ENCODE data around the gene IRF7.

DNA sequence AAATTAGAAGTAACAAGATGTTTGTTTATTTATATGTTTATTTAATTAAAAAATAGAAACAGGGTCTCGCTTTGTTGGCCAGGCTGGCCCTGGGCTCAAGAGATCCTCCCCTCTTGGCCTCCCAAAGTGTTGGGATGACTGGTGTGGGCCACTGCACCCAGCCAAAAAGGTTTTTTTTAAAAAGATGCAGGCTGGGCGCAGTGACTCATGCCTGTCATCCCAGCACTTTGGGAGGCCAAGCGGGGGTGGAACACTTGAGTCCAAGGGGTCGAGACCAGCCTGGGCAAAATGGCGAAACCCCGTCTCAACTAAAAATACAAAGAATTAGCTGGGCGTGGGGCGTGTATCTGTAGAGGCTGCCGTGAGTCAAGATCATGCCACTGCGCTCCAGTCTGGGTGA is 34.7 kb upstream of the IRF7 start:
- no peak for TF ChIP-seq SP1 (IDR thresholded peaks at IDR 0.05)
- TF ChIP-seq, protein P1, sequence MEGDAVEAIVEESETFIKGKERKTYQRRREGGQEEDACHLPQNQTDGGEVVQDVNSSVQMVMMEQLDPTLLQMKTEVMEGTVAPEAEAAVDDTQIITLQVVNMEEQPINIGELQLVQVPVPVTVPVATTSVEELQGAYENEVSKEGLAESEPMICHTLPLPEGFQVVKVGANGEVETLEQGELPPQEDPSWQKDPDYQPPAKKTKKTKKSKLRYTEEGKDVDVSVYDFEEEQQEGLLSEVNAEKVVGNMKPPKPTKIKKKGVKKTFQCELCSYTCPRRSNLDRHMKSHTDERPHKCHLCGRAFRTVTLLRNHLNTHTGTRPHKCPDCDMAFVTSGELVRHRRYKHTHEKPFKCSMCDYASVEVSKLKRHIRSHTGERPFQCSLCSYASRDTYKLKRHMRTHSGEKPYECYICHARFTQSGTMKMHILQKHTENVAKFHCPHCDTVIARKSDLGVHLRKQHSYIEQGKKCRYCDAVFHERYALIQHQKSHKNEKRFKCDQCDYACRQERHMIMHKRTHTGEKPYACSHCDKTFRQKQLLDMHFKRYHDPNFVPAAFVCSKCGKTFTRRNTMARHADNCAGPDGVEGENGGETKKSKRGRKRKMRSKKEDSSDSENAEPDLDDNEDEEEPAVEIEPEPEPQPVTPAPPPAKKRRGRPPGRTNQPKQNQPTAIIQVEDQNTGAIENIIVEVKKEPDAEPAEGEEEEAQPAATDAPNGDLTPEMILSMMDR (IDR thresholded peaks at IDR 0.05; ENCODE audit: low read depth, low read length, missing input control) = no peak
- TF ChIP-seq, protein P2, sequence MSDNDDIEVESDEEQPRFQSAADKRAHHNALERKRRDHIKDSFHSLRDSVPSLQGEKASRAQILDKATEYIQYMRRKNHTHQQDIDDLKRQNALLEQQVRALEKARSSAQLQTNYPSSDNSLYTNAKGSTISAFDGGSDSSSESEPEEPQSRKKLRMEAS (IDR thresholded peaks at IDR 0.05) = no peak
- no peak for TF ChIP-seq EGR1 (IDR thresholded peaks at IDR 0.05; ENCODE audit: low read depth in 2 of 2)
- TF ChIP-seq, protein P3, sequence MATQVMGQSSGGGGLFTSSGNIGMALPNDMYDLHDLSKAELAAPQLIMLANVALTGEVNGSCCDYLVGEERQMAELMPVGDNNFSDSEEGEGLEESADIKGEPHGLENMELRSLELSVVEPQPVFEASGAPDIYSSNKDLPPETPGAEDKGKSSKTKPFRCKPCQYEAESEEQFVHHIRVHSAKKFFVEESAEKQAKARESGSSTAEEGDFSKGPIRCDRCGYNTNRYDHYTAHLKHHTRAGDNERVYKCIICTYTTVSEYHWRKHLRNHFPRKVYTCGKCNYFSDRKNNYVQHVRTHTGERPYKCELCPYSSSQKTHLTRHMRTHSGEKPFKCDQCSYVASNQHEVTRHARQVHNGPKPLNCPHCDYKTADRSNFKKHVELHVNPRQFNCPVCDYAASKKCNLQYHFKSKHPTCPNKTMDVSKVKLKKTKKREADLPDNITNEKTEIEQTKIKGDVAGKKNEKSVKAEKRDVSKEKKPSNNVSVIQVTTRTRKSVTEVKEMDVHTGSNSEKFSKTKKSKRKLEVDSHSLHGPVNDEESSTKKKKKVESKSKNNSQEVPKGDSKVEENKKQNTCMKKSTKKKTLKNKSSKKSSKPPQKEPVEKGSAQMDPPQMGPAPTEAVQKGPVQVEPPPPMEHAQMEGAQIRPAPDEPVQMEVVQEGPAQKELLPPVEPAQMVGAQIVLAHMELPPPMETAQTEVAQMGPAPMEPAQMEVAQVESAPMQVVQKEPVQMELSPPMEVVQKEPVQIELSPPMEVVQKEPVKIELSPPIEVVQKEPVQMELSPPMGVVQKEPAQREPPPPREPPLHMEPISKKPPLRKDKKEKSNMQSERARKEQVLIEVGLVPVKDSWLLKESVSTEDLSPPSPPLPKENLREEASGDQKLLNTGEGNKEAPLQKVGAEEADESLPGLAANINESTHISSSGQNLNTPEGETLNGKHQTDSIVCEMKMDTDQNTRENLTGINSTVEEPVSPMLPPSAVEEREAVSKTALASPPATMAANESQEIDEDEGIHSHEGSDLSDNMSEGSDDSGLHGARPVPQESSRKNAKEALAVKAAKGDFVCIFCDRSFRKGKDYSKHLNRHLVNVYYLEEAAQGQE (IDR thresholded peaks at IDR 0.05) = no peak
- TF ChIP-seq YY1 (IDR thresholded peaks at IDR 0.05) = no peak
- no peak for TF ChIP-seq JUND (IDR thresholded peaks at IDR 0.05)
- TF ChIP-seq, protein P4, sequence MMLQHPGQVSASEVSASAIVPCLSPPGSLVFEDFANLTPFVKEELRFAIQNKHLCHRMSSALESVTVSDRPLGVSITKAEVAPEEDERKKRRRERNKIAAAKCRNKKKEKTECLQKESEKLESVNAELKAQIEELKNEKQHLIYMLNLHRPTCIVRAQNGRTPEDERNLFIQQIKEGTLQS (IDR thresholded peaks at IDR 0.05) = no peak
- no peak for TF ChIP-seq GABPA (IDR thresholded peaks at IDR 0.05 in 1 of 2, conservative IDR thresholded peaks at IDR 0.05 in 1 of 2)
- TF ChIP-seq RAD21 (IDR thresholded peaks at IDR 0.05) = no peak
- TF ChIP-seq TAF1 (conservative IDR thresholded peaks at IDR 0.05) = no peak

All from liver (tissue), 3 donors.